GM18868 (cell line): ENCODE data around the gene MRPL50.
"Not testable (repeated sequence)": the region's sequence is repeated elsewhere in the genome, so short reads cannot be mapped to it uniquely, and the experiment has no call there.

Source experiments
- ATAC-seq: cut with Tn5 transposase; IDR thresholded peaks from one replicate; pipeline ENCODE4 v1.9.1; 2021; ENCODE audit warnings: mild to moderate bottlenecking, moderate library complexity; ENCODE audit not compliant: unreplicated experiment

The MRPL50 gene

DNA sequence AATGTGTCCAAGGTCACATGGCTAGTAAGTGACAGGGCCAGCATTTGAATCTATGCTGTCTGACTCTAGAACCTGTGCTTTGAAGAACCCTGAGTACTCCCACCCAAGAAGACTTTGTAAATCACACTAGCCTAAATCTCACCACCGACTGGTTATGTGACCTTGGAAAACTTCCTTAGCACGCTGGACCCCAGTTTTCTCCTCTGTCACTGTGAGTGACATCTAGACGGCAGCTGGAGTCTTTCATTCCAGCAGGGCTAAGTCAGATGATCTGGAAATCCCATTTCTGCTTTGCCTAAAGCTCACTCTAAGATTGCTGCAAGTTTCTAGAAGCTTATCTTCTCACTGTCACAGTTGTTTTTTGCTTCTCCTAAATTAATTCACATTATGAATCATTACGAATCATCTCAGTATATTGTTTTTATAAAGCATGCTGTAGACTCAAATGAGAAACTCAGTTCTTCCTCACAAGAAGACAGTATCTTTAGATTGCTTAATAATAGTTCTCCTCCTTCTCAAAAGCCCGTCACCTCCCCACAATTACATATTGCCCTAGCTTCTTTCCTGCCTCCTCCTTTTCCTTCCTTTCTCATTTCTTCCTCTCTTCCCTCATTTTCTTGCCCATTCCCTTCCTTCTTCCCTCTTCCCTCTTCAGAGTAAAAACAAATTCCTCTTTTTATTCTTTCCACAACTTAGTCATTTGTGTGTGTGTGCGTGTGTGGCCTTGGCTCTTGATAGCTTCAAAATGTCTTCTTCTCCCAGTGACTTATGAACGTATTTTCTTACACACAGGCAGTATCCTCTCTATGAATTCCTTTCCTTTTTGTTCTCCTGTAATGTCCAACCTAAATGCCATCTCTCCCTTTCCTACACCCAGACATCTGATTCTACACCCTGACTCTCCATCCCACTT is 20.4 kb upstream of the MRPL50 start:
- ATAC-seq = no peak

DNA sequence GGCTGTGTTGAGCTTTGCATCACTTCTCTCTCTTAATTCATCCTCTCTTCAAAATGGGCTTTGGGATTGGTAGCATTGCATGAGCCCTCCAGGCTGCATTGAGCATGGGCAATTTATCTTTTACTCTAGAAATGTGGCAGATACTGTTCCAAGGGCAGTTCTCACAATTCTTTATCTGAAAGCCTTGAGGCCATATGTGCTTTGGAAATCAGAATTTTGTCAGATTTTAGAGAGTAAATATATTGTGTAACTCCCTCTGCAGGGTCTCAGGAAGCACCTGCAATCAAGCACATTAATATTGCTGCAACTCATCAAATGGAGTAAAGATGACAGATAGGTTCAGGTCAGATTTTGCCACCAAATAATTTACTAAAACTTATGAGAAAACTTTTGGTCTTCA is 19.6 kb upstream of the MRPL50 start:
- no peak for ATAC-seq

DNA sequence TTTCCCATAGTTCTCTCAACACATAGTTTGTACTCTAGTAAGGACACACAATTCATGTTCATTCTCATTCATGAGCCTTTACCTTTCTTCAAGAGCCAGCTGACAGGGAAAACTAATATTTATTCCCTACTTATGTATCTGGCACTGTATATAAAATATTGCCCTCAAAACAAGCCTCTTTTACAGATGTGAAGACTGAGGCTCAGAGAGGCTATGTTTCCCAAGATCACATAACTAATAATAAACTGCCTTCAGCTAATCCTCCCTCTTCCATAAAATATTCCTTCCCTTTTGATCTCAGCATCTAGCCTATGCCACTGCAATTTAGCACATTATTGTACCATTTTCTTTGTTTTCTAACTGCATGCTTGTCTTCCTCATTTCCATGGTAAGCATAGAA is 19.0 kb upstream of the MRPL50 start:
- no peak for ATAC-seq

DNA sequence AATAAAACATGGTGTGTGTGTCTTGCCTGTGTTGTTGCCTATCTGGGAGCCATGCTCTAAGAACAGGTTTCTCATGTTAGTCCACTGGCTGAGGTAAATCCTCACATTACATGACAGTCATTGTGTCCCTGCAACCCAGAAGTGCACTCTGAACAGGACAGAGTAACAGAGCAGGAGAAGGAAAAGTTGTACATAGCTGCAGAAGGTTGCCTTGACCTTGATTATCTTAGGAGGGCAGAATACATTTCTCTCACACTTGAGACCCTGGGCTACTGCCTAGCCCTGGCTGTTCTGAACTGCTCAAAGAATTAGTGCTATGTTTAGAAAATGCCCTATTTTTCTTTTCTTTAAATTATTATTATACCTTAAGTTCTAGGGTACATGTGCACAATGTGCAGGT is 17.2 kb upstream of the MRPL50 start:
- ATAC-seq = no peak

DNA sequence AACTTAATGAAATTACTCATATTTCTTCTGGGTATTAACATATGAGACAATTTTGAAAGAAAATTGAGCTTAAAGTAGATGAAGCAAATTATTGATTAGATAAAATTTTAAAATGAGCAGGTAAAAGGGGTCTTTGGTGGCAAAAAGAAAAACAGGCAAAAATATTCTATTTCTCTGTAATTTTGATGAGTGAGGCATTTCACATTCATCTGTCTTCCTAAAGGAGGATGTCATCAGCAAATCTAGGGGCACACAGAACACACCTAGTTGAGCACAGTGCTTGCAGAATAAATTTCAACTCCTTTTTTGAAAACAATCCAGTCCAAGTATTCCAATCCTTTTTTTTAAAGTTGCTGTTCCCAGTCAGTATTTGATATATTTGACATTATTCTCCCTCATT is 16.4 kb upstream of the MRPL50 start:
- ATAC-seq = no peak

DNA sequence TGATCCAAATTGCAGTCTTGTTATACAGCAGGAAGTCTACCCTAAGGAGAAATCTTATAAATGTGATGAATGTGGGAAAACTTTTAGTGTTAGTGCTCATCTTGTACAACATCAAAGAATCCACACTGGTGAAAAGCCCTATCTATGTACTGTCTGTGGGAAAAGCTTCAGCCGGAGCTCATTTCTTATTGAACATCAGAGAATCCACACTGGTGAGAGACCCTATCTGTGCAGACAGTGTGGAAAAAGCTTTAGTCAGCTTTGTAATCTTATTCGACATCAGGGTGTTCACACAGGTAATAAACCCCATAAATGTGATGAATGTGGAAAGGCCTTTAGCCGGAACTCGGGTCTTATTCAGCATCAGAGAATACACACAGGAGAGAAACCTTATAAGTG is 10.7 kb upstream of the MRPL50 start:
- no peak for ATAC-seq

DNA sequence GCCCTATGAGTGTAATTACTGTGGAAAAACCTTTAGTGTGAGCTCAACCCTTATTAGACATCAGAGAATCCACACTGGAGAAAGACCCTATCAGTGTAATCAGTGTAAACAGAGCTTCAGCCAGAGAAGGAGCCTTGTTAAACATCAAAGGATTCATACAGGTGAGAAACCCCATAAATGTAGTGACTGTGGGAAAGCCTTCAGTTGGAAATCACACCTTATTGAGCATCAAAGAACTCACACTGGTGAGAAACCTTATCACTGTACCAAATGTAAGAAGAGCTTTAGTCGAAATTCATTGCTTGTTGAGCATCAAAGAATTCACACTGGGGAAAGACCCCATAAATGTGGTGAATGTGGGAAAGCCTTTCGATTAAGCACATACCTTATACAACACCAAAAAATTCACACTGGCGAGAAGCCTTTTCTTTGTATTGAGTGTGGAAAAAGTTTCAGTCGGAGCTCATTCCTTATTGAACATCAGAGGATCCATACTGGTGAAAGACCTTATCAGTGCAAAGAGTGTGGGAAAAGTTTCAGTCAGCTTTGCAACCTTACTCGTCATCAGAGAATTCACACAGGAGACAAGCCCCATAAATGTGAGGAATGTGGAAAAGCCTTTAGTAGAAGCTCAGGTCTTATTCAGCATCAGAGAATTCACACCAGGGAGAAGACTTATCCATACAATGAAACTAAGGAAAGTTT is 10.1 kb upstream of the MRPL50 start:
- no peak for ATAC-seq

DNA sequence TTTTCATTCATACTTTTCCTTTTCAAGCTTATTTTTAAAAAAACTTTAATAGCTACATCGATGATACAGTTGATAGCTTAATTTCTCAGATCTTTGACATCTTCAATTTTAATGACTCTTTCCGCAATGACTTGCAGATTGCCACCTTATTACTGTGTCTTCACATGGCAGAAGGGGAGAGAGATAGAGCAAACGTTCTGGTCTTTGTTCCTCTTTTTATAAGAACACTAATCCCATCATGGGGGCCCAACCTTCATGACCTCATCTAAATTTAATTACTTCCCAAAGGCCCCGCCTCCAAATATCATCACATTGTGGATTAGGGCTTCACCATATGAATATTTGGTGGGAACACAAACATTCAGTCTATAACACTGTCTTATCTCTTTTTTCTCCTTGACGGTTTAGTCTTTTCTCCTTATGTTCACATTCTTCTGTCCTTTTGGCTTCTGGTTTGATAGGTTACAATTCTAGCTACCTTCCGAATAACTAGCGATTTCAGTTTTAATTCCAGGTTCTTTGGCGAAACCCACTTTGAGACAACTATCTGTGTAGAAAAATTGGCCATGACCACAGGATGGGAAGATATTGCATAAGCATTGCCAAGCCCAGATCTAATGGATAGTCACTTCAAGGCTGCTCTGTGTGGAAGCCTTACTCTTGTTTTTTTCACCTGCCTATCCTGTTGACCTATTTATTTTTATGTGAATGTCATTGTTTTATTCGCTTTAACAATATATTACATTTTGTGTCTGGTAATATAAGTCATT is 5.3 kb upstream of the MRPL50 start:
- no peak for ATAC-seq

DNA sequence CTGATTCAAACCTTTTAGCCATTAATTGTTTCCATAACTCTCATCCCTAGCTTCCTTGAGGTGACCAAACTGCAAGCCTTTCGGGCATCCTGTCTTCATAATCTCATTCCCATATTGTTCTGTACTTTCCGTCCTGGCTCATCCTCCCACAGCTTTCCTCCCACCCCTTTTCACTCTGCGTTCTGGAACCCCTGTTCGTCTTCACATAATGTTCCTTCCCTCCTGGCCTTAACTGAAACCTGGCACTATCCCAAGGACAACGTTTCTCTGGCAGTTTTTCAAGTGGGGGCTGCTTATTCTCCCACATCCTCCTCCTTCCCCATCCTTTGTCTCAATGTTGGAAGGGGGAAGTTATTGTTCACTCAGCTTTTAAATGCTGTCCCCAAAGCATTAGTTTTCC is 1.7 kb upstream of the MRPL50 start:
- no peak for ATAC-seq

DNA sequence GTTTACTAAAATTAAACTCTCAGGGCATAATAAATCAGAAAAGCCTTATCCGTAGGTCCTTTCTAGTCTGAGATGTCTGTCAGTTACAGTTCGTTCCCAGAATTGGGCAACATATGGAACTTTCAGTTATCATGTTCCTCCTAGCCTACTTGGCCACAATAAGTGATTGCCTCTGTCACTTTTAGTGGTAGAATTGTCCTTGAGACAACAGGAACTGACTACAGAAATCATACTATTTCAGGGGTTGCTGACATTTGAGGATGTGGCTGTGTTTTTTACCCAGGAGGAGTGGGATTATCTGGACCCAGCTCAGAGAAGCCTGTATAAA is 1.2 kb upstream of the MRPL50 start:
- ATAC-seq = no peak

DNA sequence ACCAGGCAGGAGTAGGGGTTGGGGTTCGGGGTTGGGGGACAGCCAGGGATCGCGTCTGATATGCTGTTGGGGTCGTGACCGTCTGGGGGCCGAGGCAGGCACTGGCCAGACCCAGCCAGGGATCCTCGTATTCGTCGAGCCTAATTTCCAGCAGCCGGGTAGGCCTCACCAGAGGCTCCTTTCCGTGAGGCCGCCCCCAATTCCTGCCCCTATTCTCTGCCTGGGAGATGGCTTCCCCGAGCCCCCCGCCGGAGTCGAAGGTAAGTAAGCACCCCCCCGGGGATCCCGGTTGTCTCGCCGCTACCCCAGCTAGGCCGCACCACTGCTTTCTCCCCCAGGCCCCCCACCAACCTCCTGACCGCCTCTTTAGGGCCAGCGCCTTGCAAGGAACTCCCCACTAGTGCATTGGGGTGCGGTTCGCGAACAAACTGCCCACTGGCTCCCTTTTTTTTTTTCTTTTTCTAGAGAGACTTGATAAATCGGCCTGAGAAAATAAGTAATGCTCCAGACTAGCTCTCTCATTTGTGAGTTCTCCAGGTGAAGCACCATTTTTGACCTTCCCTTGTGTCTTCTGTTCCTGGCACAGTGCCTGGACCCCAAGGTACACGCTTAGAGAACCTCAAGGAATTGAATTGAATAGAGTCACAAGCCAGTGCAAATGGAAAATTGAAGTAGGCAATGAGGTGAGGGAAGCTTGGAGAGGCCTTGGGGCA is 668 bp upstream of the MRPL50 start:
- peak; percentile 0 for ATAC-seq

DNA sequence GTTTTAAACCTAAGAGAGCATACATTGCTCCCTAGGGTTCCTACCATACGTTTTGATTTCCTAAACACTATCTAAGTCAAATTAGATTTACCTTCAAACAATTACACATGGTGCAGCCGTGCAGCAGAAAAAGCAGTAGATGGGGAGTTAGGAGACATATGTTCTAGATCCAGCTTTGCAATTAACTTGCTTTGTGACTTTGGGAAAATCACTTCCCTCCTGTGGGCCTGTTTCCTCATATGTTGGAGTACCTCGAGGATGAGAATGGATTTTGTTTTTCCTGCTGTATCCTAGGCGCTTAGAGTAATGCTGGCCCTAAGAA is 711 bp downstream of the MRPL50 start:
- no peak for ATAC-seq

DNA sequence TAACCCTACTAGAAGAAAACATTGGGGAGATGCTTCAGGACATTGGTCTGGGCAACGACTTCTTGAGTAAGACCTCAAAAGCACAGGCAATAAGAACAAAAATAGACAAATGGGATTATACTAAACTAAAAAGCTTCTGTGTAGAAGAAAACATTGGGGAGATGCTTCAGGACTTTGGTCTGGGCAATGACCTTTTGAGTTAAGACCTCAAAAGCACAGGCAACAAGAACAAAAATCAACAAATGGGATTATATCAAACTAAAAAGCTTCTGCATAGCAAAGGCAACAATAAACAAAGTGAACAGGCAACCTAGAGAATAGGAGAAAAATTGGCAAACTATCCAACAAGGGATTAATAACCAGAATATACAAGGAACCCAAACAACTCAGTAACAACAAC is 3.7 kb downstream of the MRPL50 start:
- ATAC-seq = no peak

DNA sequence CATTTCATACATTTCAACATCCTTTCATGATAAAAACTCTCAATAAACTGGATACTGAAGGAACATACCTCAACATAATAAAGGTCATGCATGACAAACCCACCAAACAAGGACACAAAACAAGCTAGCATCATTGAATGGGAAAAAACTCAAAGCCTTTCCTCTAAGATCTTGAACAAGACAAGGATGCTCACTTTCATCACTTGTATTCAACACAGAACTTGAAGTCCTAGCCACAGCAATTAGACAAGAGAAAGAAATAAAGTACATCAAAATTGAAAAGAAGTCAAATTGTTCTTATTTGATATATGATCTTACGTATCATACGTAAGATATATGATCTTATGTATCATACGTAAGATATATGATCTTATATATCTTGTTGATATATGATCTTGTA is 5.3 kb downstream of the MRPL50 start:
- ATAC-seq = no peak

DNA sequence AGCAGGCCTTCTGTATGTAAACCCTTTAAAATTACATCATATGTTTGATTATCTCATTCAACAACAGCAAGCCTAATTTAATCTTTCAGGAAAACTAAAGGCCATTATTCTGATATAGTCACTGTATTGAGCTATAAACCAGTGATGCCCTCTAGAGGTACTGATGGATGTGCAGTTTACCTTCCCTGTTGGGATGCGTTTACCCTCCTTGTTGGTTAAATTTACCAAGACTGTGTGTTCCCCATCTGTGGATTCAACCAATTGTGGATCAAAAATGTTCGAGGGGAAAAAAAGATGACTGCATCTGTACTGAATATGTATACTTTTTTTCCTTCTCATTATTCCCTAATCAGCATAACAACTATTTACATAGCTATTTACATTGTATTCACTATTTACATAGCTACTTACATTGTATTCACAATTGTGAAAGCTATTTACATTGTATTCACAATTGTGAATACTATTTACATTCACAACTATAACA is 9.9 kb downstream of the MRPL50 start:
- no peak for ATAC-seq

DNA sequence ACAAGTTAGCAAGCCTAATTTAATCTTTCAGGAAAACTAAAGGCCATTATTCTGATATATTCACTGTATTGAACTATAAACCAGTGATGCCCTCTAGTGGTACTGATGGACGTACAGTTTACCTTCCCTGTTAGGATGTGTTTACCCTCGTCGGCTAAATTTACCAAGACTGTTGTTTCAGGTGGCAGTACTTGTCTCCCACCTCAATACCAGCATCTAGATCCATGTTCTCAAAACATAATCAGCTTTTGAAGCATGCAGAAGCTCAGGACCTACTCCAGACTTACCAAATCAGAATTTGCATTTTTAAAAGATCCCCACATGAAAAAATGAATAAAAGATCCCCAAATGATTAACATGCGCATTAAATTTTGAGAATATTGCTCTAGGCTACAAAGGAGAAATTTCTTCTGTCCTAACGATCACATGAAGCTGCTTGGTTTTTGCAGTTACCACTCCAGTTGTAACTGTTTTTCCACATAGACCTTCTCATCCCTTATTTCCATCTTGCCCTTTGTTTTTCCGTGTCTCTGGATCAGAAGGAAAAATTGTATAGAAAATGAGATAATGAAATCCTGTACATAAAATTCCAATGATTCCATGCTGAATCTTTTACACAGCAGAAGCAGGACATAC is 10.4 kb downstream of the MRPL50 start:
- ATAC-seq = peak; percentile 88

DNA sequence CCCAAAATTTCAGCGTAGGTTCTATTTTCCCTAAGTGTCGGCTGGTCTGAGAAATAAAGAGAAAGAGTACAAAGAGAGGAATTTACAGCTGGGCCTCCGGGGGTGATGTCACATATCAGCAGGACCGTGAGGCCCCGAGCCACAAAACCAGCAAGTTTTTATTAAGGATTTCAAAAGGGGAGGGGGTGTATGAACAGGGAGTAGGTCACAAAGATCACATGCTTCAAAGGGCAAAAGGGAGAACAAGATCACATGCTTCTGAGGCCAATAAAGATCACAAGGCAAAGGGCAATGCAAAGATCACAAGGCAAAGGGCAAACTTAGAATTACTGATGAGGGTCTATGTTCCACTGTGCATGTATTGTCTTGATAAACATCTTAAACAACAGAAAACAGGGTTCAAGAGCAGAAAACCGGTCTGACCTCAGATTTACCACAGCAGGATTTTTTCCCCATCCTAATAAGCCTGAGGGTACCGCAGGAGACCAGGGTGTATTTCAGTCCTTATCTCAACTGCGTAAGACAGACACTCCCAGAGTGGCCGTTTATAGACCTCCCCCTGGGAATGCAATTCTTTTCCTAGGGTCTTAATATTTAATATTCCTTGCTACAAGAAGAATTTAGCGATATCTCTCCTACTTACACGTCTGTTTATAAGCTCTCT is 13.4 kb downstream of the MRPL50 start, which contains the start of gene BAAT:
Gene BAAT (minus strand): TSS at position 134 of the 664 bp plus-strand sequence. CDS start 13,602 bp downstream, outside the sequence.
- ATAC-seq = not testable (repeated sequence)

DNA sequence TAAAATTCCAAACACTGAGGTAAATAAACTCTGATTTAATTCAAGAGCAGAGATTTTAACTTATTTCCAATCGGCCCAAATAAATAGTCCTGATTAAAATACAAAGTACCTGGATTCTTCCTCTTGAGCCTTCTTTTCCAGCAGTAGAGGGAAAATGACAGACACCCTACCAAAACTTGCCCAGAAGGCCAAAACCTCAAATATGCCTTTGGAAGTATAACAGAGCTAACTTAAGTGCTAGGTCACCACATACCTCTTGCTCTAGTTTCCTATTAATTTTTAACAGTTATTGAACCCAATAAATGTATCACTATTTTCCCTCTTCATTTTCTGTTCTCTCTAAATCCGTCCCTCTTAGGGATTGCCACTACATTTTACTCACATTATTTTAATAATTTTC is 15.1 kb downstream of the MRPL50 start:
- no peak for ATAC-seq

DNA sequence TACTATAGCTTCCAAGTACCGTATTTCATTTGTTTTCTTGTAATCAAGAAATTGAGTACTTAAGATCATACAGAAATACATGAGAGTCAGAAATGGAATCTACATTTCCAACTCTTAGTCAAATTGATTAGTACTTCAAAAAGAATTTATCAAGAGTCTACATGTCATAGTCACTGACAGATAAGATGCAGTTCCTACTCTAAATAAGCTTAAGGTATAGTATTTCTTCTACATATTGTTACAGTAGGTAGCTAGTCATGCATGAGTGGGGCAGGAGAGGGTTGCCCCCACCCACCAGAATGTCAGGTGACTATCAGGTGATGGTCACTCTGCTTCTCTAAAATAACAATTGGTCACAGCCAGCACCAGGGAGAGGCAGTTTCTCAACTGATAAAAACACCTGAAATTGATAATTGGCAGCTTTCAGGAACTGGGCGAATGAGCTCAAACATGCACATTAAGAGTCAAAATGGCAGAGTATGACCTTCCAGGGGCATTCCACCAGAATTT is 16.5 kb downstream of the MRPL50 start:
- ATAC-seq = no peak

DNA sequence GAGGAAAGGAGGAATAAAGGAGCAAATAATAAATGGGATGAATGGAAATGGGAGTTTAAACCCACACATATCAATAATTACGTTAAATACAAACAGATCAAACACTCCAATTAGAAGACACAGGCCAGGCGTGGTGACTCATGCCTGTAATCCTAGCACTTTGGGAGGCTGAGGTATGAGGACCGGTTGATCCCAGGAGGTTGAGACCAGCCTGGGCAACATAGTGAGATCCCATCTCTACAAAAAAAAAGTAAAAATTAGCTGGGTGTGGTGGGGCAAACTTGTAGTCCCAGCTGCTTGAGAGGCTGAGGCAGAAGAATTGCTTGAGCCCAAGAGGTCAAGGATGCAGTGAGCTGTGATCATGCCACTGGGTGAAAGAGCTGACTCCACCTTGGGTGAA is 17.3 kb downstream of the MRPL50 start:
- no peak for ATAC-seq
